ENCODE measurements around the gene HLCS. TPM values are rescaled to one million over a fixed set of nuclear protein-coding genes. Genes with fewer than 3 reads are reported as not detected.
"Not testable (repeated sequence)": the region's sequence is repeated elsewhere in the genome, so short reads cannot be mapped to it uniquely, and the experiment has no call there.

Gene HLCS
- total RNA-seq, 2 donors from 2014 or later, result 6.9 to 10.0 TPM

DNA sequence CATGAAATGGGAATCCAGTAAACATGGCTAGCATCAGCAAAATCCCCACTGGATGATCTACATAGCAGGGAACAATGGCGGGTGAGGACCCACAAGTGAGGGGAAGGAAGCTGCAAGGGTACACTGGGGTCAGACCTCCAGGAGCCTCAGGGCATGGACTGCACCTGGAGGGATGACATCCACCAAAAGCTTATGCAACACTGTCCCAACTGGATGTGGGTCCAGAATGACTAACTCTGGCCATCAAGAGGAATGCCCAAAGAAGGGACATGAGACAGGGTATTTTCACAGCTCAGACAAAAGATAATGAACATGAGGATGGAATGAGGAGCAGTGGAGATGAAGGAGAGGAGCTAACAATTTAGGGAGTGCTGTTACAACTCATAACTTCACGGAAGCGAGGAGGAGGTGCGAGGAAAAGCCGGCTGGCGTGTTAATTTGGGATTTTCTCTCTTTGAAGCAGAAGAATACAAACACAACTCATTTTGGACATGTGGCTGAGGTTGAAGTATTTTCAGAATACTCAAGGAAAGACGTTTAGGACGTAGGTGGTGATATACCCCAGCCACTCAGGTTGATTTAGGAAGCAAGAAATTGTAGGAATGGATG lies 5.7 kb downstream of the HLCS start:
- DNase-seq (ENCODE audit: low spot score), result no peak
- Histone ChIP-seq H3K27me3 (no peaks in the 10 kb centered on the region), H3K4me1 (no peaks in the 10 kb centered on the region), H3K4me3 (no peak overlapping the region), H3K9me3 (no peaks in the 10 kb centered on the region), H3K36me3 (no peaks in the 10 kb centered on the region), H3K27ac (no peak overlapping the region)
- TF ChIP-seq, protein P1, sequence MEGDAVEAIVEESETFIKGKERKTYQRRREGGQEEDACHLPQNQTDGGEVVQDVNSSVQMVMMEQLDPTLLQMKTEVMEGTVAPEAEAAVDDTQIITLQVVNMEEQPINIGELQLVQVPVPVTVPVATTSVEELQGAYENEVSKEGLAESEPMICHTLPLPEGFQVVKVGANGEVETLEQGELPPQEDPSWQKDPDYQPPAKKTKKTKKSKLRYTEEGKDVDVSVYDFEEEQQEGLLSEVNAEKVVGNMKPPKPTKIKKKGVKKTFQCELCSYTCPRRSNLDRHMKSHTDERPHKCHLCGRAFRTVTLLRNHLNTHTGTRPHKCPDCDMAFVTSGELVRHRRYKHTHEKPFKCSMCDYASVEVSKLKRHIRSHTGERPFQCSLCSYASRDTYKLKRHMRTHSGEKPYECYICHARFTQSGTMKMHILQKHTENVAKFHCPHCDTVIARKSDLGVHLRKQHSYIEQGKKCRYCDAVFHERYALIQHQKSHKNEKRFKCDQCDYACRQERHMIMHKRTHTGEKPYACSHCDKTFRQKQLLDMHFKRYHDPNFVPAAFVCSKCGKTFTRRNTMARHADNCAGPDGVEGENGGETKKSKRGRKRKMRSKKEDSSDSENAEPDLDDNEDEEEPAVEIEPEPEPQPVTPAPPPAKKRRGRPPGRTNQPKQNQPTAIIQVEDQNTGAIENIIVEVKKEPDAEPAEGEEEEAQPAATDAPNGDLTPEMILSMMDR (IDR thresholded peaks at IDR 0.05), result no peak

DNA sequence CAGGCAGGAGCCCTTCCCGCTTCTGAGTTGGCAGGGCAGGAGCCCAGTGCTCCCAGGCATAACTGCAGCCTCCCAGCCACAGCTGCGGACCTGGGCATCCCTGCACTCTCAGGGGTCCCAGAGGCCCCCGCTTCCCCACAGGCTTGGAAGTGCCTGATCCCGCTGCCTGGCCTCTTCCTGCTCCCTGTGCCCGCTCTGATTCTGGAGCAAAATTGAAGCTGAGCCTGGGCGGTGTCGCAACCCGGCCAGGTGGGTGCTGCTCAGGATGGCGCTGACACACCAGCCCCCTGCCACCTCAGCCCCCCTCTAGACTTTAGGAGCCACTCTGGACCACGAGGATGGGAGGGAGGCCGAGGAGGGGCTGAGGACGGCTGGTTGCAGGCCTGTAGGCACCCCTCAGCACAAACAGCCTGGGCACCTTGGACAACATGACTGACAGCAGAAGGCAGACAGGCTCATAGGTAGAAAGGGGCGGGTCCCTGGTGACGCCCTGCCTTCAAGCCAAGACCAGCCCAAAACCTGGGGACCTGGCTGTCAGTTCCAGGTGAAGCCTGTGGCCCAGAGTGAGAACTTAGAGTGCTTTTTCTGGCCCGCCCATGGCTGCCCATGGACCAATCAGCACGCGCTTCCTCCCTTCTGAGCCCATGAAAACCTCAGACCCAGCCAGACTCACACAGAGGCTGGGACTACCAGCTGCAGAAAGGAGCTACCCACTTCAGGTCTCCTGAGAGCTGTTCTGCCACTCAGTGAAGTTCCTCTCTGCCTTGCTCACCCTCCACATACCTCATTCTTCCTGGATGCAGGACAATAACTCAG lies 7.2 kb downstream of the HLCS start:
- DNase-seq (ENCODE audit: low spot score), result no peak
- Histone ChIP-seq H3K4me1 (no peaks in the 10 kb centered on the region), H3K4me3 (no peak overlapping the region), H3K27ac (no peak overlapping the region), H3K9me3 (no peaks in the 10 kb centered on the region), H3K36me3 (no peaks in the 10 kb centered on the region), H3K27me3 (no peaks in the 10 kb centered on the region)
- TF ChIP-seq, protein P1 (IDR thresholded peaks at IDR 0.05), result no peak

DNA sequence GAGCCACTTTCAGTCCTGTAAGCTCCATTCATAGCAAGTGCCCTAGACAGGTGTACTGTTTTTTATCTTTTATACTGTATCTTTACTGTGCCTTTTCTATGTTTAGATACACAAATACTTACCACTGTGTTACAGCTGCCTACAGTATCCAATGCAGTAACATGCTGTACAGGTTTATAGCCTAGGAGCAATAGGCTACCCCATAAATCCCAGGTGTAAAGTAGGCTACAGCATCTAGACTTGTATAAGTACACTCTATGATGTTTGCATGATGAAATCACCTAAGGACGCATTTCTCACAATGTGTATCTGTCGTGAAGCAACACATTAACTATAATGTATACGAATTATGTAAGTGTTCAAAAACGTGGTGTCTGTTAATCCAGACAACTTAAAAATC lies 10.7 kb downstream of the HLCS start:
- no peaks in the 10 kb centered on the region for H3K36me3 ChIP-seq
- no peaks in the 10 kb centered on the region for H3K9me3 ChIP-seq
- no peaks in the 10 kb centered on the region for H3K4me1 ChIP-seq
- no peak overlapping the region for H3K4me3 ChIP-seq
- no peak for DNase-seq (ENCODE audit: low spot score)
- no peak overlapping the region for H3K27ac ChIP-seq
- TF ChIP-seq, protein P1 (IDR thresholded peaks at IDR 0.05), result no peak
- no peaks in the 10 kb centered on the region for H3K27me3 ChIP-seq

DNA sequence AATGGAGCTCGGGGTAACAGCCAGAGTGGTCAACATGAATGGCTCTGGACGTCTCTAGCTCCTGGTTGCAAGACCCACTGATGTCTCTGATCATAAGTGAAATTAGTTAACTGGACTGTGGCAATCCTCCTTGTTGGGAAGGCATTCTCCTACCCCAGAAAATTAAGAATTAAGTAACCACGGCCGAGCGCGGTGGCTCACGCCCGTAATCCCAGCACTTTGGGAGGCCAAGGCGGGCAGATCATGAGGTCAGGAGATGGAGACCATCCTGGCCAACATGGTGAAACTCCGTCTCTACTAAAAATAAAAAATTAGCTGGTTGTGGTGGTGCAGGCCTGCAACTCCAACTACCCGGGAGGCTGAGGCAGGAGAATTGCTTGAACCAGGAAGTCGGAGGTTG lies 14.1 kb downstream of the HLCS start:
- DNase-seq (ENCODE audit: low spot score); H3K4me1 ChIP-seq; H3K9me3 ChIP-seq; H3K27ac ChIP-seq; H3K27me3 ChIP-seq; H3K36me3 ChIP-seq; H3K4me3 ChIP-seq: not testable (repeated sequence)

DNA sequence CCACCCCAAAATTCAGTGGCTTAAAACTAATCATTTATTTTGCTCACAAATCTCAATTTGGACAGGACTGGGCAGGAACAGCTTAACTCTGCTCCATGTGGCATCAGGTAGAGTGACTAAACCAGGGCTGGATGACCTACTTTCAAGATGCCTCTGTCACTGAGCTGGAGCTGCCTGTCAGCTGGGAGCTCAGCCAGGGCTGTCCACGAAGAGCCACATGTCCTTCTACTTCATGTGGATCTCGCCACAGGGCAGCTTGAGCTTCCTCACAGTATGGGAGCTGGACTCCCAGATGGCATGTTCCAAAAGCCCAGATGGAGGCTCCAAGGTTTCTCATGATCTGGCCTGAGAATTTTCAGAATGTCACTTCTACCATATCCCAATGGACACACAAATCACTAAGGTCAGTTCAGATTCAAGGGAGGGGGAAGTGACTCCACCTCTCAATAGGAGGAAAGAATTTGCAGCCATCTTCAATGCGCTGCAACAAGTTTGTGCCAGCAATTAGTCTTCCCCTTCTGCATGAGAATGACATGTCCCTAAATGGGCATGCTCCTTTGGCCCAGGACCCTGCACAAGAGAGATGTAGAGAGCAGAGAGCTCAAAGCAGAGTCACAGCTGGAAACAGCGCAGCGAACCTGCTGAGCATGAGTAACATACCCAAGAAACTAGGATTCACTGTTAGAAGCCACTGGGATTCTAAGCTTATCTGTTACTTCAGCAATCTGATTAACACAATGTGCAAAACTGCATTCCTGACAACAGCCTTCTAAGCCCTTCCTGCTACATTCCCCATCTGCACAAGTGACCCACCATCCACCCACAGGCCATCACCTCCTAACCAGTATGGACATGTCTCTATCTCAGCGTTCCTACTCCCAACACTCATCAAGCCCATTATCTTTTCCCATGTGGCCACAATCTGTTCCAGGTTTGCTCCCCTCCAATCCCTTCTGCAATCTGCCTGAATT lies 17.0 kb downstream of the HLCS start:
- H3K27me3 ChIP-seq, result no peaks in the 10 kb centered on the region
- H3K4me1 ChIP-seq, result no peaks in the 10 kb centered on the region
- no peak for DNase-seq (ENCODE audit: low spot score)
- H3K27ac ChIP-seq, result no peak overlapping the region
- peaks cover 0 to 4% of the 10 kb centered on the region in 2 donors for H3K9me3 ChIP-seq
- TF ChIP-seq, protein P1 (IDR thresholded peaks at IDR 0.05), result no peak
- H3K4me3 ChIP-seq, result no peak overlapping the region
- no peaks in the 10 kb centered on the region for H3K36me3 ChIP-seq

DNA sequence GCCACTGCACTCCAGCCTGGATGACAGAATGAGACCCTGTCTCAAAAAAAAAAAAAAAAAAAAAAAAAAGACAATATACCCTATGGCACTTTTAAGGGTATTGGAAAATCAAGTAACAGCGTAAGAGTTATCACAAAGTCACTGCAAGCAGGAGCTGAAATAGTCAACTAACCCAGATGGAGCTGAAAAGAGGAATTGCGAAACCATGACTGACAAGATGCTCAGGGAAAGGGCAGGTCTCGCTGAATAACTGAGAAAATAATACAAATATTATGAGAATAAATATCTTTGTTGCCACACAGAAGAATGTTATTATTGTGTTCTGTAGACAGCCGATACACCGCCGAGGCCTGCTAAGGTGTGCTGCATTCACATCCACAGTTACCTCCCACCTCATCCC lies 17.8 kb downstream of the HLCS start:
- H3K9me3 ChIP-seq, result peaks cover 0 to 4% of the 10 kb centered on the region in 2 donors
- H3K36me3 ChIP-seq, result no peaks in the 10 kb centered on the region
- no peaks in the 10 kb centered on the region for H3K4me1 ChIP-seq
- TF ChIP-seq, protein P1 (IDR thresholded peaks at IDR 0.05), result no peak
- no peak for DNase-seq (ENCODE audit: low spot score)
- H3K27me3 ChIP-seq, result no peaks in the 10 kb centered on the region
- no peak overlapping the region for H3K4me3 ChIP-seq
- no peak overlapping the region for H3K27ac ChIP-seq

All from right atrium auricular region (tissue), 2 donors.